Measurements from ENCODE around the gene HAUS2. TPM values are rescaled to one million over a fixed set of nuclear protein-coding genes. Genes with fewer than 3 reads are reported as not detected.

Gene HAUS2
- total RNA-seq, 2 donors from 2014 or later: 27.5 to 41.9 TPM

- H3K4me1 ChIP-seq (replicated peaks): peaks cover 5% of the 10 kb centered on the region
- H3K36me3 ChIP-seq: no peaks in the 10 kb centered on the region
- no peak overlapping the region for H3K27ac ChIP-seq
These were observed 30.4 kb downstream of the HAUS2 start for GRCh38 chr15:42578984-42579537.

DNA sequence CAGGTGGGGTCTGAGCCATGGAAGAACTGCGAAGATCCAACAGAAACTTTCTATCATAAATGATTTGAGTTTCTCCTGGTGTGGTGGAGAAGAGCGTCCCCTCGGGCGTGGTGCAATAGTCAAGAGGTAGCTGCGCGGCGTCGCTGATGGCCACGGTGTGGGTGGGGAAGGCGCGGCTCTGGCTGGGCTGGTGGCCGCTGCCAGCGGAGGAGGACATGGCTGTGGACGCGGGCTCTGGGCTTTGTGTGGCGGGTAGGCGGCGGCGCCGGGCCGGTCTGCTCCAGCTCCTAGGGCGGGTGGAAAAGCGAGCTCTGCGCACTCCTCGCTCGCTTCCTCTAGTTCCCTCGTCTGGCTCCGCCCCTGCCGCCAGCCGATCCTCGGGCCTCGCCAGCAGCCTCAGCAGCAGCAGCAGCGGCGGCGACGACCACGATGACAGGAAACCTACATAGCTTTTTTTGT, 32.7 kb downstream of the HAUS2 start:
- DNase-seq (ENCODE audit: low spot score): peak; percentile 83
- Histone ChIP-seq H3K4me3 (peak overlapping the region; percentile 28 to 30), H3K27ac (peak overlapping the region; percentile 58 to 61), H3K36me3 (no peaks in the 10 kb centered on the region), H3K27me3 (replicated peaks; ENCODE audit: insufficient read depth) (no peaks in the 10 kb centered on the region), H3K9me3 (no peaks in the 10 kb centered on the region), H3K4me1 (replicated peaks) (peaks cover 5% of the 10 kb centered on the region)
- WGBS: 2% methylated on average over 37 of the region's 37 CpGs
- TF ChIP-seq POLR2AphosphoS5 (IDR thresholded peaks at IDR 0.05) (peak; percentile 61), POLR2A (IDR thresholded peaks at IDR 0.05) (peak; percentile 39), CTCF (IDR thresholded peaks at IDR 0.05) (peak in 1 of 4 experiments; percentile 8)
- intact Hi-C loops (cut with DNase I): loop anchor here (10.0 kb wide), 1 partner anchor 64 kb away; no protein-coding TSS in a partner anchor

More at GRCh38 chr15:42578984-42579537, 30.4 kb downstream of the HAUS2 start:
- no peak overlapping the region for H3K4me3 ChIP-seq
- no peaks in the 10 kb centered on the region for H3K9me3 ChIP-seq
- DNase-seq (ENCODE audit: low spot score): no peak
- TF ChIP-seq CTCF (IDR thresholded peaks at IDR 0.05) (no peak), POLR2AphosphoS5 (IDR thresholded peaks at IDR 0.05) (no peak), POLR2A (IDR thresholded peaks at IDR 0.05) (no peak)
- H3K27me3 ChIP-seq (replicated peaks; ENCODE audit: insufficient read depth): no peaks in the 10 kb centered on the region
- 83% methylated on average over 2 of the region's 2 CpGs for WGBS
- intact Hi-C loops (cut with DNase I): no loop called here

DNA sequence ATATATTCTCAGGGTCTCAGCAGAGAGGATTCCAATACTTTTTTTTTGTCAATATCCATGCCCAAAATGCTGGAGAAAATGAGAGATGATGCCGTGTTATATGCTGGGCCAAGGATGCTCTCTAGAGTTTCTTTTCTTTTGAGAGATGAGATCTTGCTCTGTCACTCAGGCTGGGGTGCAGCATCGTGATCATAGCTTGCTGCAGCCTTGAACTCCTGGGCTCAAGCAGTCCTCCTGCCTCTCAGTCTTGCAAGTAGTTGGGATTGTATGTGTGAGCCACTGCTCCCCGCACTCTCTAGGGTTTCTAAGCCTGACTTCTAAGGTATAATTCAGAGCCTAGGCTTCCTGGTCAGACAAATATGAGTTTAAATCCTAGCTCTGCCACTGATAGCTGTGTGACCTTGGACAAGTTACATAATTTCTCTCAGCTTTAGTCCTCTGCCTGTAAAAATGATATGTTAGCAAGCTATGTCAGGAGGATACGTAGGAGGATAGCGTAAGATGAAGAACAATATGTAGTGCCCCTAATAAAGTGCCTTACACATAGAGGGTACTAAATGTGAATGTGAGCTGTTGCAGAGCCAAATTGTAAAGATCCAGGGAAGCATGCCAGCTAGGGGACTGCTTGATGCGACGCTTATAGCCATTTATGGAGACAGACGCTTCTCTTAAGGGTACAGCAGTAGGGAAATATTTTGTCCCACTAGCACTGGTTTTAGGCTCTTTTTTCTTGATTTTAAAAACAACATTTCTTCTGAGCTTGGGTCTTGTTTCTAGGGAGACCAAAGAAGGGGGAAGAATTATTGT, 34.1 kb downstream of the HAUS2 start:
- WGBS: 78% methylated on average over 8 of the region's 8 CpGs
- H3K27ac ChIP-seq: peak overlapping the region in 1 of 2 donors; percentile 31
- no peaks in the 10 kb centered on the region for H3K9me3 ChIP-seq
- intact Hi-C loops (cut with DNase I): loop anchor here (10.0 kb wide), 1 partner anchor 62 kb away; no protein-coding TSS in a partner anchor
- H3K4me3 ChIP-seq: no peak overlapping the region
- peaks cover 5% of the 10 kb centered on the region for H3K4me1 ChIP-seq (replicated peaks)
- no peak for TF ChIP-seq CTCF (IDR thresholded peaks at IDR 0.05)
- no peak for TF ChIP-seq POLR2A (IDR thresholded peaks at IDR 0.05)
- no peak for TF ChIP-seq POLR2AphosphoS5 (IDR thresholded peaks at IDR 0.05)
- no peak for DNase-seq (ENCODE audit: low spot score)
- no peaks in the 10 kb centered on the region for H3K27me3 ChIP-seq (replicated peaks; ENCODE audit: insufficient read depth)
- H3K36me3 ChIP-seq: no peaks in the 10 kb centered on the region

DNA sequence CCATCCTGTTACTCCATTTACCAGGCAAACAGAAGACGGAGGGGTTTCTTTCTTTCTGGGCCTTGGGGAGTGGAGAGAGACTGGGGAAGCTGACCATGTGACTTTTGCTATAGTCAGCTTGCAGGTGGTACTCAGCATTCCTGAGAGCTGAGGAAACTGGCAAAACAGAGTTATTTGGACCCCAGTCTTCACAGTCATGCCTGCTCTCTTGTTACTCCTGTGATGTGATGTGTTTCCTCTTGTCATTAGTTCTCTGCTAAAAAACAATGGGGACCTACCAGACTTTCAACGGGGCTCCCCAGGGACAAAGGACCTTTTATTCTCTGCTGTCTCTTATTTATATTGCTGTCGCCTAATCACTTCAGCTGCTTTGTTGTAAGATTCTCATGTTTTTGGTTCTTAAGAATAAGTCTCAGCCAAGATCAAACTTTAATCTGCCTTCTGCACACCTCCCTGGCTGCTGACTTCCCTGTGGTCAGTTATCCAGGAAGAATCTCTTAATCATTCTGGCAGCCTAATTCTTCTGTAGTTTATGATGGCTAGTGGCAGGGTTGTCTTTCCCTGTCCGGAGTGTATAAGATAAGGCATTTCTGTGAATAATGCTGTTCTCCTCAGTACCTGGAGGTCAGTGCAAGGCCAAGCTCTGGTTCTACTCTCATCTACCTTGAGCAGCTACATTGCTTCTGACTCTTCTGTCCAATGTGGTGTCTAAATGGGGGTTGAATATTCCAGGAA, 35.6 kb downstream of the HAUS2 start:
- intact Hi-C loops (cut with DNase I): loop anchor here (10.0 kb wide), 1 partner anchor 61 kb away; no protein-coding TSS in a partner anchor
- DNase-seq (ENCODE audit: low spot score): no peak
- H3K4me1 ChIP-seq (replicated peaks): peaks cover 5% of the 10 kb centered on the region
- H3K4me3 ChIP-seq: no peak overlapping the region
- H3K27me3 ChIP-seq (replicated peaks; ENCODE audit: insufficient read depth): no peaks in the 10 kb centered on the region
- peak overlapping the region in 1 of 2 donors; percentile 31 for H3K27ac ChIP-seq
- H3K9me3 ChIP-seq: no peaks in the 10 kb centered on the region
- TF ChIP-seq CTCF (IDR thresholded peaks at IDR 0.05) (no peak), POLR2AphosphoS5 (IDR thresholded peaks at IDR 0.05) (no peak), POLR2A (IDR thresholded peaks at IDR 0.05) (no peak)
- H3K36me3 ChIP-seq: no peaks in the 10 kb centered on the region
- WGBS: 35% methylated on average over 4 of the region's 4 CpGs
